Liver (tissue), 9 donors: ENCODE results near the gene MBNL3. TPM values are rescaled to one million over a fixed set of nuclear protein-coding genes. Genes with fewer than 3 reads are reported as not detected.

Experiments used
- DNase-seq: peaks from one replicate; pipeline ENCODE4 v3.0.0-alpha.2; 2017; ENCODE audit warnings: low spot score
- H3K27ac ChIP-seq, 2 donors: one replicate each; pipeline ENCODE4 v1.7.0; 2013; ENCODE audit warnings: inconsistent platforms in 2 of 2, low read length in 2 of 2, control low read depth in 1 of 2, low read depth in 1 of 2, mild to moderate bottlenecking in 1 of 2
- H3K27me3 ChIP-seq, 4 donors: one replicate each; pipeline versions ENCODE4 v1.6.1 to v1.7.0; 2013; ENCODE audit warnings: low read length in 3 of 4, inconsistent platforms in 1 of 4, mild to moderate bottlenecking in 1 of 4, moderate library complexity in 1 of 4; ENCODE audit not compliant: control insufficient read depth in 4 of 4, insufficient read depth in 4 of 4
- H3K36me3 ChIP-seq, 4 donors: one replicate each; pipeline versions ENCODE4 v1.6.1 to v1.7.0; 2013; ENCODE audit warnings: low read length in 3 of 4, mild to moderate bottlenecking in 3 of 4, low read depth in 1 of 4, moderate library complexity in 1 of 4; ENCODE audit not compliant: control insufficient read depth in 4 of 4, insufficient read depth in 3 of 4
- H3K4me1 ChIP-seq, 4 donors: one replicate each; pipeline versions ENCODE4 v1.6.1 to v1.7.0; 2013; ENCODE audit warnings: low read length in 3 of 4, mild to moderate bottlenecking in 3 of 4, moderate library complexity in 1 of 4; ENCODE audit not compliant: control insufficient read depth in 4 of 4, insufficient read depth in 4 of 4
- H3K4me3 ChIP-seq, 3 donors: one replicate each; pipeline versions ENCODE4 v1.6.1 to v1.7.0; 2013; ENCODE audit warnings: low read length in 3 of 3, control low read depth in 1 of 3, low read depth in 1 of 3, mild to moderate bottlenecking in 1 of 3
- H3K9ac ChIP-seq, 2 donors: one replicate each; pipeline ENCODE4 v1.7.0; 2013; ENCODE audit warnings: low read length in 2 of 2, mild to moderate bottlenecking in 2 of 2, moderate library complexity in 2 of 2, control low read depth in 1 of 2, low read depth in 1 of 2
- H3K9me3 ChIP-seq, 4 donors: one replicate each; pipeline versions ENCODE4 v1.6.1 to v1.7.0; 2013; ENCODE audit warnings: low read length in 3 of 4; ENCODE audit not compliant: control insufficient read depth in 4 of 4
- ATF3 ChIP-seq: IDR thresholded peaks from 2 replicates; pipeline ENCODE4 v1.6.1; 2016; ENCODE audit warnings: antibody characterized with exemption
- CTCF ChIP-seq: fragments of 150-350 bp; IDR thresholded peaks from 2 replicates; pipeline ENCODE4 v1.5.1; 2017; ENCODE audit warnings: improper control_type of control experiment, low read depth, low read length; ENCODE audit not compliant: missing input control
- EGR1 ChIP-seq, 2 donors: IDR thresholded peaks; 2 replicates each; pipeline ENCODE4 v1.6.1; 2016 to 2018; ENCODE audit warnings: antibody characterized with exemption in 2 of 2, low read depth in 2 of 2
- FOXA1 ChIP-seq: IDR thresholded peaks from 2 replicates; pipeline ENCODE4 v1.6.1; 2016; ENCODE audit warnings: antibody characterized with exemption
- FOXA2 ChIP-seq: IDR thresholded peaks from 2 replicates; pipeline ENCODE4 v1.6.1; 2016; ENCODE audit warnings: antibody characterized with exemption
- GABPA ChIP-seq, 2 donors: IDR thresholded peaks in 1 of 2; conservative IDR thresholded peaks in 1 of 2; 2 replicates each; pipeline ENCODE4 v1.6.1; 2016; ENCODE audit warnings: antibody characterized with exemption in 2 of 2, mild to moderate bottlenecking in 1 of 2, moderate library complexity in 1 of 2
- HNF4A ChIP-seq, 2 donors: conservative IDR thresholded peaks; 2 replicates each; pipeline ENCODE4 v1.6.1; 2016; ENCODE audit warnings: antibody characterized with exemption in 2 of 2, mild to moderate bottlenecking in 2 of 2
- HNF4G ChIP-seq: IDR thresholded peaks from 2 replicates; pipeline ENCODE4 v1.6.1; 2016; ENCODE audit warnings: antibody characterized with exemption
- JUND ChIP-seq, 2 donors: IDR thresholded peaks; 2 replicates each; pipeline ENCODE4 v1.6.1; 2016; ENCODE audit warnings: antibody characterized with exemption in 2 of 2
- MAX ChIP-seq: IDR thresholded peaks from 2 replicates; pipeline ENCODE4 v1.6.1; 2016; ENCODE audit warnings: antibody characterized with exemption
- NR2F2 ChIP-seq: IDR thresholded peaks from 2 replicates; pipeline ENCODE4 v1.6.1; 2016; ENCODE audit warnings: antibody characterized with exemption
- RAD21 ChIP-seq, 2 donors: IDR thresholded peaks; 2 replicates each; pipeline ENCODE4 v1.6.1; 2016; ENCODE audit warnings: antibody characterized with exemption in 2 of 2, mild to moderate bottlenecking in 2 of 2
- REST ChIP-seq: IDR thresholded peaks from 2 replicates; pipeline ENCODE4 v1.6.1; 2016; ENCODE audit warnings: antibody characterized with exemption, mild to moderate bottlenecking
- RXRA ChIP-seq, 2 donors: IDR thresholded peaks; 2 replicates each; pipeline ENCODE4 v1.6.1; 2017 to 2018; ENCODE audit warnings: antibody characterized with exemption in 2 of 2, mild to moderate bottlenecking in 1 of 2
- SP1 ChIP-seq: IDR thresholded peaks from 2 replicates; pipeline ENCODE4 v1.6.1; 2018; ENCODE audit warnings: antibody characterized with exemption, mild to moderate bottlenecking
- TAF1 ChIP-seq: conservative IDR thresholded peaks from 2 replicates; pipeline ENCODE4 v1.6.1; 2016; ENCODE audit warnings: antibody characterized with exemption, mild to moderate bottlenecking
- YY1 ChIP-seq: IDR thresholded peaks from 2 replicates; pipeline ENCODE4 v1.6.1; 2016; ENCODE audit warnings: antibody characterized with exemption, mild to moderate bottlenecking
- ZBTB33 ChIP-seq: IDR thresholded peaks from 2 replicates; pipeline ENCODE4 v1.6.1; 2016; ENCODE audit warnings: antibody characterized with exemption
- WGBS: extraction: QIAGEN DNeasy Blood & Tissue Kit; methylation state at CpG from one replicate; pipeline ENCODE4 v1.1.7; 2013; 5-methylcytosine and 5-hydroxymethylcytosine counted together
- polyA plus RNA-seq, 2 donors: library from polyadenylated mRNA; stranded (reverse) in 1 of 2; unstranded in 1 of 2; fragments of 200-250 nt in 1 of 2; fragments of >200 nt in 1 of 2; fragmentation: Nextera tagmentation in 1 of 2; extraction: Ambion mirVana in 1 of 2; gene quantifications; one replicate each; pipeline versions ENCODE4 v1.2.1 to v1.2.3, GENCODE V29; 2013 to 2015
- total RNA-seq, 2 donors: library from RNA; depleted of rRNA; stranded (reverse); fragments of >200 nt; gene quantifications; one replicate each; pipeline ENCODE4 v1.2.3, GENCODE V29; 2014
- donor health status: healthy.
- donor health status: healthy.
- donor health status: healthy.
- donor health status: healthy.
- donor health status: healthy.

The MBNL3 gene
- total and polyA plus RNA-seq, 4 donors: 20.6 to 149 (median 82.3) TPM

- 29% methylated on average over 7 of the region's 7 CpGs for WGBS
- peak overlapping the region; percentile 64 for H3K9ac ChIP-seq
- peak overlapping the region; percentile 58 to 72 (median 65) for H3K4me3 ChIP-seq
- no peak for TF ChIP-seq FOXA2
- no peak for TF ChIP-seq CTCF
- no peak for TF ChIP-seq FOXA1
- no peak for TF ChIP-seq NR2F2
- no peak for TF ChIP-seq YY1
- TF ChIP-seq TAF1: no peak
- TF ChIP-seq MAX: no peak
- no peak for TF ChIP-seq JUND (IDR thresholded peaks at IDR 0.05)
- TF ChIP-seq RAD21 (IDR thresholded peaks at IDR 0.05): no peak
- TF ChIP-seq REST: no peak
- TF ChIP-seq EGR1 (IDR thresholded peaks at IDR 0.05; ENCODE audit: low read depth in 2 of 2): no peak
- no peak for TF ChIP-seq HNF4A (conservative IDR thresholded peaks at IDR 0.05)
- TF ChIP-seq ZBTB33: no peak
- TF ChIP-seq GABPA (IDR thresholded peaks at IDR 0.05 in 1 of 2, conservative IDR thresholded peaks at IDR 0.05 in 1 of 2): no peak
- no peak for TF ChIP-seq HNF4G
- no peak for TF ChIP-seq ATF3
- no peak for TF ChIP-seq SP1
- no peak for TF ChIP-seq RXRA (IDR thresholded peaks at IDR 0.05)
- H3K36me3 ChIP-seq: no peaks in the 10 kb centered on the region
- no peaks in the 10 kb centered on the region for H3K27me3 ChIP-seq
- peaks cover 0 to 17% (median 13%) of the 10 kb centered on the region in 4 donors for H3K4me1 ChIP-seq
- H3K27ac ChIP-seq: no peak overlapping the region
- no peaks in the 10 kb centered on the region for H3K9me3 ChIP-seq
- no peak for DNase-seq
These were observed 76.6 kb downstream of the MBNL3 start for GRCh38 chrX:132412208-132412607.
